HEK293T (cell line): Measurements from ENCODE around the gene AFF1.

Source experiments
- CTCF ChIA-PET: fragments of 350-600 bp; formaldehyde crosslinking; extraction: SDS; loops from one replicate; lab custom pipeline; 2021; ENCODE audit warnings: antibody characterized with exemption, inconsistent platforms; lab: Yijun Ruan, JAX
- POLR2A ChIA-PET: fragments of 350-600 bp; formaldehyde crosslinking; extraction: SDS; loops from one replicate; lab custom pipeline; 2020; ENCODE audit warnings: antibody characterized with exemption, inconsistent platforms; lab: Yijun Ruan, JAX
- DNase-seq: peaks from one replicate; pipeline ENCODE4 v3.0.0; 2012; ENCODE audit warnings: mixed read lengths; ENCODE audit errors: extremely low spot score
- ARNT ChIP-seq: fragments of 450-650 bp; IDR thresholded peaks from 2 replicates; pipeline ENCODE4 v1.6.1; 2017; ENCODE audit warnings: mild to moderate bottlenecking
- BHLHE40 ChIP-seq: fragments of 450-650 bp; IDR thresholded peaks from 2 replicates; pipeline ENCODE4 v1.6.1; 2016; ENCODE audit warnings: mild to moderate bottlenecking, moderate library complexity, borderline replicate concordance
- CTBP1 ChIP-seq: fragments of 450-650 bp; IDR thresholded peaks from 2 replicates; pipeline ENCODE4 v1.6.1; 2016; ENCODE audit warnings: borderline replicate concordance
- ELF4 ChIP-seq: fragments of 450-650 bp; IDR thresholded peaks from 2 replicates; pipeline ENCODE4 v1.6.1; 2017; ENCODE audit warnings: antibody characterized with exemption
- FOXA1 ChIP-seq: fragments of 450-650 bp; IDR thresholded peaks from 2 replicates; pipeline ENCODE4 v1.6.1; 2016; ENCODE audit warnings: mild to moderate bottlenecking
- FOXK2 ChIP-seq: fragments of 450-650 bp; IDR thresholded peaks from 2 replicates; pipeline ENCODE4 v1.6.1; 2016; ENCODE audit warnings: mild to moderate bottlenecking
- FOXM1 ChIP-seq: fragments of 450-650 bp; IDR thresholded peaks from 2 replicates; pipeline ENCODE4 v1.6.1; 2017; ENCODE audit warnings: mild to moderate bottlenecking, borderline replicate concordance
- HDGF ChIP-seq: fragments of 450-650 bp; IDR thresholded peaks from 2 replicates; pipeline ENCODE4 v1.6.1; 2017; ENCODE audit warnings: antibody characterized with exemption, borderline replicate concordance
- L3MBTL2 ChIP-seq: fragments of 450-650 bp; conservative IDR thresholded peaks from 2 replicates; pipeline ENCODE4 v1.6.1; 2016; ENCODE audit warnings: mild to moderate bottlenecking
- LEF1 ChIP-seq: fragments of 450-650 bp; IDR thresholded peaks from 2 replicates; pipeline ENCODE4 v1.6.1; 2017; ENCODE audit warnings: mild to moderate bottlenecking, borderline replicate concordance
- NFRKB ChIP-seq: fragments of 450-650 bp; IDR thresholded peaks from 2 replicates; pipeline ENCODE4 v1.6.1; 2016; ENCODE audit warnings: mild to moderate bottlenecking, moderate library complexity
- PKNOX1 ChIP-seq: fragments of 450-650 bp; IDR thresholded peaks from 2 replicates; pipeline ENCODE4 v1.6.1; 2016
- SP1 ChIP-seq: fragments of 450-650 bp; IDR thresholded peaks from 2 replicates; pipeline ENCODE4 v1.6.1; 2017
- SUZ12 ChIP-seq: fragments of 450-650 bp; IDR thresholded peaks from 2 replicates; pipeline ENCODE4 v1.6.1; 2016; ENCODE audit warnings: mild to moderate bottlenecking
- TARDBP ChIP-seq: fragments of 450-650 bp; IDR thresholded peaks from 2 replicates; pipeline ENCODE4 v1.6.1; 2016
- ZNF384 ChIP-seq: fragments of 450-650 bp; IDR thresholded peaks from 2 replicates; pipeline ENCODE4 v1.6.1; 2016

AFF1 gene

GRCh38 chr4:86917212-86918039 lies 17.4 kb upstream of the AFF1 start:
- DNase-seq = no peak
- POLR2A ChIA-PET = no interaction called here
- TF ChIP-seq ZNF384 (no peak), PKNOX1 (no peak), FOXA1 (no peak), NFRKB (no peak), ARNT (no peak), SP1 (no peak), SUZ12 (no peak), HDGF (no peak)
- CTCF ChIA-PET = no interaction called here

GRCh38 chr4:86918539-86919072 lies 16.2 kb upstream of the AFF1 start:
- CTCF ChIA-PET = interaction anchor here (0.7 kb wide), 1 partner anchor 208 kb away, joined by 3 read pairs; no protein-coding TSS in a partner anchor
- TF ChIP-seq PKNOX1 = no peak
- no peak for TF ChIP-seq FOXA1
- no peak for TF ChIP-seq L3MBTL2
- no peak for TF ChIP-seq CTBP1
- no peak for TF ChIP-seq ARNT
- TF ChIP-seq TARDBP = no peak
- TF ChIP-seq FOXK2 = no peak
- no peak for TF ChIP-seq ZNF384
- no peak for TF ChIP-seq SP1
- TF ChIP-seq SUZ12 = no peak
- no peak for TF ChIP-seq NFRKB
- TF ChIP-seq HDGF = no peak
- TF ChIP-seq BHLHE40 = no peak
- no peak for TF ChIP-seq ELF4
- TF ChIP-seq FOXM1 = no peak

GRCh38 chr4:86919561-86920223 lies 15.1 kb upstream of the AFF1 start:
- no peak for DNase-seq
- TF ChIP-seq PKNOX1 = no peak
- TF ChIP-seq BHLHE40 = no peak
- TF ChIP-seq ELF4 = no peak
- no peak for TF ChIP-seq FOXA1
- no peak for TF ChIP-seq NFRKB
- no peak for TF ChIP-seq LEF1
- TF ChIP-seq ARNT = no peak
- no peak for TF ChIP-seq CTBP1
- ChIA-PET POLR2A (no interaction called here), CTCF (no interaction called here)

More at GRCh38 chr4:86918539-86919072, 16.2 kb upstream of the AFF1 start:
- DNase-seq = no peak
- POLR2A ChIA-PET = no interaction called here

- no peak for DNase-seq
- ChIA-PET POLR2A (interaction anchor here (0.9 to 1.6 kb wide), 4 partner anchors 13 to 171 kb away, joined by 3 to 9 read pairs (median 3); partner anchors contain the start of gene AFF1), CTCF (interaction anchor here (0.6 to 2.8 kb wide), 16 partner anchors 11 to 469 kb away, joined by 3 to 31 read pairs (median 4); partner anchors contain the start of genes AFF1 and HSD17B11)
Observed at GRCh38 chr4:86921608-86922252, 13.1 kb upstream of the AFF1 start.

More at GRCh38 chr4:86921608-86922252, 13.1 kb upstream of the AFF1 start:
- TF ChIP-seq ELF4 (no peak), ARNT (no peak), FOXK2 (no peak), L3MBTL2 (no peak), HDGF (no peak), ZNF384 (no peak), BHLHE40 (no peak), PKNOX1 (no peak), NFRKB (no peak), CTBP1 (no peak), FOXA1 (no peak)
